Measurements from ENCODE around the gene LIPT1.
A peak's percentile ranks its signal among the peaks of the same experiment; 100 is the strongest.
"Not testable (repeated sequence)": the region's sequence is repeated elsewhere in the genome, so short reads cannot be mapped to it uniquely, and the experiment has no call there.

LIPT1 gene

GRCh38 chr2:99154643-99155536 lies at the start of gene LIPT1, which contains the start of gene TSGA10:
TSS of gene LIPT1 (plus strand) at chr2:99154967. CDS start at chr2:99161958, 6,991 bp downstream.
TSS of gene TSGA10 (minus strand) at chr2:99154942. CDS start at chr2:99109439, 45,503 bp downstream.
- intact Hi-C loops (cut with DNase I), result loop anchor here (2.0 to 10.0 kb wide), 3 partner anchors 14 to 180 kb away; partner anchors contain the start of genes C2orf15, EIF5B, MITD1 and MRPL30
- DNase-seq, result peak; percentile 85 to 99 (median 90)

DNA sequence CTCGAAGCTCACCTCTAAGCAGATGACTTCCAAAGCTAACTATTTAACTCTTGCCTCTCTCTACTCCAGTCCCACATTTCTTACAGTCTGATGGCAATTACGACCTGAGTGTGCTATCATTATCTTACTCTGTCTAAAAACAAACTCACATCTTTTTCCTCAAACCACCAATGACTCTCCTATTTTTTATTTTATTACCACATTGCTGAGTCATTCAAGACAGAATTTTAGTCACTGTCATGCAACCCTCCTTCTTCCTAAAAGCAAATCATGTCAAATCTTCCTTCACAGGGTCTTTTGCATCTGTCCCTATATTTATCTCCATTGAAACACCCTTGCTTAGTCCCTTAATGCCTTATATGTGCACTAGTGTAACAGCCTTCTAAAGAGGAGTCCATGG lies 47.9 kb upstream of the LIPT1 start:
- no peak for DNase-seq
- intact Hi-C loops (cut with DNase I), result no loop called here

DNA sequence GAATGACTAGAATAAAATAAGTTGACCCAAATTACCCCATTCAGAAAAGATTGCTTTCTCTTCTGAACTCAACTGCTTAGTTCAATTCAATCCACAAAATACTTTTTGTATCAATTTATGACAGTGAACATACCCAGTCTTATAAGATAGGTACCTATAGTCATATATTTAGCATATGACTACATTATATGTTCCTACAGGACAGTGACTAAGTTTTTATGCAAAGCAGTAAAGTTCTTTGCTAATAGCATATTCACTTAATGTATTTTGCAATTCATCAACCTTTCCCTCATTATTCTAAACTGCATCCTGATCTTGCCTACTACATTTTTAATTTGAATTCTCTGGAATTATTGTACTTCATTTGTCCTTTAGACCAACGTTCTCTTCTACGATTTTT lies 43.5 kb upstream of the LIPT1 start:
- no peak for DNase-seq
- intact Hi-C loops (cut with DNase I), result no loop called here

DNA sequence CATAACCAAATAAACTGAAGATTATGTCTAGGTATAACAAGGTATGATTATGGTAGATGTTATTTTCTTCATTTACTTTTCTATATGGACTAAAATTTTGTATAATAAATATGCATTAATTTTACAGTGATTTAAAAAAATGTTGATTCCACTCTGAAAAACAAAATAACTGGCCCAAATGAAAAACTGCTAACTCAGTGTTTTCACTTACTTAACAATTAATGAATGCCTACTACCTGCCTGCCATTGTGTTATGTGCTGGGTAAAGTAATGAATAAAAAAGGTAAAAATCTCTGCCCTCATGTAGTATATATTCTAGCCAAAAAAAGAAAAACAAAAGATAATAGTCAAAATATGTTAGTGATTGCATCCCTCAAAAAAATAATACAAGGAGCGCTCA lies 42.8 kb upstream of the LIPT1 start:
- intact Hi-C loops (cut with DNase I), result no loop called here
- no peak for DNase-seq

- intact Hi-C loops (cut with DNase I), result no loop called here
- peak in 2 of 10 donors; percentile 24 to 52 for DNase-seq
Observed at GRCh38 chr2:99112617-99113016, 42.1 kb upstream of the LIPT1 start.

DNA sequence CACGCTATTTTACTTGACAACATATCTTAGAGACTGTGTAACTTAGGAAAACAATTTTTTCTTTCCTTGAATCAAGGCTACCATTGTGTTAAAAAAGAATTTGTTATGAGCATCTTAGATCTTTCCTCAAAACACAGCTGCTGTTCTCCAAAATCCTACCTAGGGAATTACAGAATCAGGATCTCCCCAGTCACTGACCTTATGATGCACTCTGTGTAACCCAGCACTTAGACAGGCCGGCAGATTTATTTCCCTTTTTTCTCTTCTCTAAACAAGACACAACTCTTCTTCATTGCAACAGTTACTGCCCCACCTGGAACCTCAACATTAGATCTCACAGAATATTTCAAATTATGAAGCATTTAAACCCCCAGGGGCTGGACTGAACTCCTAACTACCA lies 26.8 kb upstream of the LIPT1 start:
- no peak for DNase-seq
- intact Hi-C loops (cut with DNase I), result no loop called here

- DNase-seq, result peak in 1 of 10 donors; percentile 54
- intact Hi-C loops (cut with DNase I), result not testable (repeated sequence)
Observed at GRCh38 chr2:99135044-99135556, 19.7 kb upstream of the LIPT1 start.

GRCh38 chr2:99139003-99139402 lies 15.8 kb upstream of the LIPT1 start:
- no peak for DNase-seq
- intact Hi-C loops (cut with DNase I), result no loop called here

GRCh38 chr2:99140056-99140859 lies 14.5 kb upstream of the LIPT1 start:
- DNase-seq, result no peak
- intact Hi-C loops (cut with DNase I), result loop anchor here (2.0 kb wide), 1 partner anchor 15 kb away; the partner anchor contains the start of genes LIPT1 and TSGA10

DNA sequence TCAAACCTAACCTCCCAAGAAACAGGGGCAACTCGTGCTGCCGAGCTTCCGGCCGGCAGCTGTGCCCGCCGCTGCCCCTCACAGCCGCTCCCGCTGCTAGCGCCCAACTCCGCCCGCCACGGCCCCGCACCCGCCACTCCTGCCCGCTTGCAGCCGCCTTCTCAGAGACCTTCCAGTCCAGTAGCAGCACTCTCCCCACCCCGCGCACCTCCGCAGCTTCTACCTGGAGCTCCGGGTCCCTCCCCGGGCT lies 14.0 kb upstream of the LIPT1 start:
- no peak for DNase-seq
- intact Hi-C loops (cut with DNase I), result loop anchor here (2.0 kb wide), 1 partner anchor 14 kb away; the partner anchor contains the start of genes LIPT1 and TSGA10

- DNase-seq, result peak; percentile 89 to 99 (median 94)
- intact Hi-C loops (cut with DNase I), result loop anchor here (2.0 kb wide), 1 partner anchor 13 kb away; the partner anchor contains the start of genes LIPT1 and TSGA10
Observed at GRCh38 chr2:99141110-99142108, 13.4 kb upstream of the LIPT1 start, which contains the start of gene C2orf15. TSS of gene C2orf15 (plus strand) at chr2:99141707. CDS start at chr2:99150559, 8,852 bp downstream.

DNA sequence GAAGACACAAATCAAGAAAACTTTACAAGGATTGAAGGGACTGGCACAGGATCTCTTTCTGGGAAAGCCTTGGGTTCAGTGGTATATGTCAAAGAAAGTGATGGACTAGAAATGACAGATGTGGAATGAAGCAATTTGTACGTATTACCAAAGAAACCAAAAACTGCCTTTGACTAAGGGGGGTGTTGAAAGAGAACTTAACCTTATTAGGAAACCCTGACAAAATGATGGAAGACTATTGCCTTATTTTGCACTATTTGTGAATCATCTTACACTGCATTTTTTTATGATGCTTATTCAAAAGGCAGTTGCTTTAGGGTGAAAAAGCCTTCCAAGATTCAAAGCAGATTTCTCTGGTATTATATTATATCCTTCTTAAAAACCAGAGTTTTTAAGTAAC lies 4.1 kb upstream of the LIPT1 start:
- intact Hi-C loops (cut with DNase I), result loop anchor here (10.0 kb wide), 1 partner anchor 184 kb away; the partner anchor contains the start of genes EIF5B and TXNDC9

GRCh38 chr2:99152199-99152895 lies 2.4 kb upstream of the LIPT1 start:
- intact Hi-C loops (cut with DNase I), result loop anchor here (10.0 kb wide), 1 partner anchor 182 kb away; the partner anchor contains the start of genes EIF5B and TXNDC9
- no peak for DNase-seq

More for the DNA sequence above, 4.1 kb upstream of the LIPT1 start:
- no peak for DNase-seq

DNA sequence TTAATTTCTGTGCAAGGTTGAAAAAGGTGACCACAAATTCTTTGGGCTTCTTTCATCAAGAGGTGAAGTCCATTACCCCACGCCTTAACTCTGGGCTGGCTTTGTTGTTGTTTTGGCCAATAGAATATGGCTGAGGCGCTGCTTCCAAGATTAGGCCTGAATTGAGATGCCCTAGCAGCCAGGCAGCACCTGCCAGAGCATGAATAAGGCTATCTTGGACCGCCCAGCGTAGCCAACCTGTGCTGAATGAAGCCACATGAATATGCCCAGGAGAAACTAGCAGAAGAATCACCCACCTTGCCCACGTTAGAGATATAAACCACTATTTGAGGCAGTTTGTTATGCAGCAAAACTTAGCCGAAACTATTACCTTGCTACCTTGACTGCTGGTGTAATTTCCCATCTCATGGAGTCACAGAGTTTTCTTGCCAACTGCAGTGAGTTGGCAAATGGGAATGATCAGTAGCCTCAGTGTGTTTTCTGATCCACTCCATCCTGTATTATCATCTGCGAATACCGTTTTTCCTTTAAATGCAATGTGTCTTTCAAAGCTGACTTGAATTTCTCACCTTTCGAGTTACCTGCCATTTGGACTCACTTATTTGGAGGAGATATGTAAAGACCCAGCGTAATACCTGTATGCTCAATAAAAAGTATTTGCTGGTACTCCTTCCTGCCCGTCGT lies 704 bp upstream of the LIPT1 start:
- DNase-seq, result no peak
- intact Hi-C loops (cut with DNase I), result loop anchor here (2.0 to 10.0 kb wide), 3 partner anchors 13 to 181 kb away; partner anchors contain the start of genes C2orf15, EIF5B, MITD1 and MRPL30

GRCh38 chr2:99156891-99157290 lies 2.1 kb downstream of the LIPT1 start:
- intact Hi-C loops (cut with DNase I), result loop anchor here (10.0 kb wide), 1 partner anchor 178 kb away; the partner anchor contains the start of genes EIF5B and TXNDC9
- no peak for DNase-seq

- DNase-seq, result no peak
- intact Hi-C loops (cut with DNase I), result loop anchor here (10.0 kb wide), 1 partner anchor 176 kb away; the partner anchor contains the start of genes EIF5B and TXNDC9
Observed at GRCh38 chr2:99158599-99158998, 3.8 kb downstream of the LIPT1 start.

DNA sequence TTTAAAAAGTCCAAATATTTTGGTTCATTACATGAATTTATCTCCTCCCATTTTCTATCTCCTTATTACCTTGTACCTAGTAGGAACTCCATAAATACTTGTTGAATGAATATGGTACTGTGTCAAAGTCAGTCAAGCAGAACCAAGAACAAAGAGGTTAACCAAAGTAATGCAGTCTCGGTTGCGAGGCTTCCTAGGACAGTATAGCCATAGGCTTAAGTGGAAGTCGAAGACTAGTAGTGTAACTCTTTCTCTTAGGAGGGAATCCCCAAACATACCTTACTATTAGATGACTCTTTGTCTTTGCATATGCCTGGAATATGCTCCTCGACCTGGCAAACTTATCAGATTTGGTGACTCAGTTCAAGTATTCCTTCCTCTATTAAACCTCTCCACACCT lies 4.8 kb downstream of the LIPT1 start:
- intact Hi-C loops (cut with DNase I), result loop anchor here (10.0 kb wide), 1 partner anchor 175 kb away; the partner anchor contains the start of genes EIF5B and TXNDC9
- DNase-seq, result no peak

DNA sequence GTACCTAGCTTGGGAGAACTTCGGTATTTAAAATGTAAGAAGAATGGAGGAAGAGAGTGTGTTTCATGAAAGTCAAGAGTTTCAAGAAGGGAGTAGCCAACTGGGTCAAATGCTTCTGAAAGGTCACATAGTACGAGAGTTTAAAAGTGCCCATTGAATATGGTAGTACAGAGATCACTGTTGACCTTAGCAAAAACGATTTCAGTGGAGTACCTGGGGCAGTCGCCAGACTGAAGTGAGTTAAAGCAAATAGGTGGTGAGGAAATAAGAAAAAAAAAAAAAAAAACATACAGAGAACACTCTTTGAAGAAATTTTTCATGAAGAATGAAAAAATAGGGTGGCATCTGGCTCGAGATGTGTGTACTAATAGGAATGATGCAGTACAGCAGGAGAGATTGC lies 11.5 kb downstream of the LIPT1 start:
- intact Hi-C loops (cut with DNase I), result no loop called here
- no peak for DNase-seq
